ENCODE results near the gene IRF3.

DNA sequence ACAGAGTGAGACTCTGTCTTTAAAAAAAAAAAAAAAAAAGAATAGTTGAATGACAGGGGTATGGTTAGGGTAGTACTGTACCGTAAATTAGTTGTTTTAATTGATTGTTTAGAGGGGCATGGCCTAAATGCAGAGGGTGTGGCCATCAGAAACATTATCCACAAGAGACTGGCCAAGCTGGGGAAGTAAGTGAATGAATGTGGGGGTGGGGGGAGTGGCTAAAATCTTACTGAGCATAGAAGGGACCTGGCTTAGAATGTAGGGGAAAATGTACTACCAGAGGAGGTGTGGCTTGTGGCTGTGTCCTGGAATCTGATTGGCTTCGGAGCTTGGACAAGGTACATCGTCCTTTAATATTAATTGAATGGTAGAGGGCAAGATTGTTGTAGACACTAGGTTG, 3.9 kb upstream of the IRF3 start:
- TF ChIP-seq, protein P1, sequence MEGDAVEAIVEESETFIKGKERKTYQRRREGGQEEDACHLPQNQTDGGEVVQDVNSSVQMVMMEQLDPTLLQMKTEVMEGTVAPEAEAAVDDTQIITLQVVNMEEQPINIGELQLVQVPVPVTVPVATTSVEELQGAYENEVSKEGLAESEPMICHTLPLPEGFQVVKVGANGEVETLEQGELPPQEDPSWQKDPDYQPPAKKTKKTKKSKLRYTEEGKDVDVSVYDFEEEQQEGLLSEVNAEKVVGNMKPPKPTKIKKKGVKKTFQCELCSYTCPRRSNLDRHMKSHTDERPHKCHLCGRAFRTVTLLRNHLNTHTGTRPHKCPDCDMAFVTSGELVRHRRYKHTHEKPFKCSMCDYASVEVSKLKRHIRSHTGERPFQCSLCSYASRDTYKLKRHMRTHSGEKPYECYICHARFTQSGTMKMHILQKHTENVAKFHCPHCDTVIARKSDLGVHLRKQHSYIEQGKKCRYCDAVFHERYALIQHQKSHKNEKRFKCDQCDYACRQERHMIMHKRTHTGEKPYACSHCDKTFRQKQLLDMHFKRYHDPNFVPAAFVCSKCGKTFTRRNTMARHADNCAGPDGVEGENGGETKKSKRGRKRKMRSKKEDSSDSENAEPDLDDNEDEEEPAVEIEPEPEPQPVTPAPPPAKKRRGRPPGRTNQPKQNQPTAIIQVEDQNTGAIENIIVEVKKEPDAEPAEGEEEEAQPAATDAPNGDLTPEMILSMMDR (IDR thresholded peaks at IDR 0.05; ENCODE audit: low read length): no peak
- TF ChIP-seq EZH2 (IDR thresholded peaks at IDR 0.05; ENCODE audit: borderline replicate concordance, low read length): no peak

All from OCI-LY1 (cell line).